ENCODE measurements around the gene CD22.

The CD22 gene

DNA sequence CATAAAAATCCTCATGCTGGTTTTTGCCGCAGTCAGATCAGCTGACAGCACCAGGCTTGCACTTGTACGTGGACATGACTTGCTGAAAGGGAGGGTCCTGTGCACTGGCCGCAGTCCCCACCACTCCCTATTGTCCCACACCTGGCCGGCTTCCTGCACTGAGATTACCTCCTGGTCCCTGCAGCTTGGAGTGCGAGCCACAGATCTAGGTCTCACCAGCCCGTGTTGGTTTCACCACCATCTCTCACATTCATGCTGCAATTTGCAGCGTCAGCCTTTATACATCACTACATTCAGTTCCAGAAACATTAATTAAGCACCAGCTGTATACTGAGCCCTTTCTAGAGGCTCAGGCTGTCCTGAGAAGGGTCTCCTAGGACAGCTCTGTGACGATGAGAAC lies 15.0 kb upstream of the CD22 start:
- no peak for DNase-seq (ENCODE audit: low read depth)

DNA sequence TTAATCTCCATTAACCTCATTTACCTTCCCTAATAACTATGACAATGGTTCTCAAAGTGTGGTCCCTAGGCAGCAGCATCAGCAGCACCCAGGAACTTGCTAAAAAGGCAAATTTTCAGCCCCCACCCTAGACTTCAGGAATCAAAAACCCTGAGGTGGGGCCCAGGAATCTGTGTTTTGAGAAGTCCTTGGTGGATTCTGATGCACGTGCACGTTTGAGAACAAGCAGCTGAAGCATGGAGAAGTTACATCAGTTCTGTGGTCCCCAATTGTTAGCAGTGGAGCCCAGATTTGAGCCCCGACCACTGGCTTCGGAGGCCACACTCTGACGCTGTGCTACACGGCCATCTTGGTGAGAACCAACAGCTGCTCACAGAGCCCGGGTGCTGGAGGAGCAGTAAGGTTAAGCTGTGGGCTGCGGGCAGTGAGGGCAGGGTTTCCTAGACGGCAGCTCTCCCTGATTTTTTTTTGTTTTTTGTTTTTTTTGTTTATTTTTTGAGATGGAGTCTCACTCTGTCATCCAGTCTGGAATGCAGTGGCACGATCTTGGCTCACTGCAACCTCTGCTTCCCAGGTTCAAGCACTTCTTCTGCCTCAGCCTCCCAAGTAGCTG lies 14.0 kb upstream of the CD22 start:
- no peak for DNase-seq (ENCODE audit: low read depth)

DNA sequence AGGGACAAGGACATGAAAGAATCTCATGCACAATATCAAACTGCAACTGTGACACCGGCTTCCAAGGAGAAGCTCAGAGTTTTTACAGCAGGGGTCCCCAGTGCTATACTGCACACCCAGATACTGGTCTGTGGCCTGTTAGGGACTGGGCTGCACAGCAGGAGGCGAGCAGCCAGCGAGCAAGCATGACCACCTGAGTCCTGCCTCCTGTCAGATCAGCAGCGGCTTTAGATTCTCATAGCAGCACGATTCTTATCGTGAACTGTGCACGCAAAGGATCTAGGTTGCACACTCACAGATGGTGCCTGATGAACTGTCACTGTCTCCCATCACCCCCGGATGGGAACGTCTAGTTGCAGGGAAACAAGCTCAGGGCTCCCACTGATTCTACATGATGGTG lies 13.1 kb upstream of the CD22 start:
- no peak for DNase-seq (ENCODE audit: low read depth)

DNA sequence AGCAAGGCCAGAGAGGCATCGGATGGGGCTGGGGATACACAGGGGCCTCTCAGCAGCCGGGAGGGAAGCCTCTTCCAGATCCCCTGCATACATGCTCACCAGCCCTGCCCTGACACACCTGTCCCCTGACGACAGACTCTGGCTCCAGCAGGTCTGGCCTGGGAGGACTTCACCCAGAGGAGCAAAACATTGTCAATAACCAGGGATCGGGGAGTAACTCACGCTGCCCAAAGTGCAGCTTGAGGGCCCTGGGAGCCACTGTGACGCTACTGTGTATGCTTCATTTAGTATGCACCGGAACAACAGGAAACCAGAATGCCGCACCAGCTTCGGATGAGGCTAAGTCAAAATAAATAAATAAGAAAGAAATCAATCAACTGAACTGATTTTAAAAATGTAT lies 12.4 kb upstream of the CD22 start:
- DNase-seq (ENCODE audit: low read depth): no peak

DNA sequence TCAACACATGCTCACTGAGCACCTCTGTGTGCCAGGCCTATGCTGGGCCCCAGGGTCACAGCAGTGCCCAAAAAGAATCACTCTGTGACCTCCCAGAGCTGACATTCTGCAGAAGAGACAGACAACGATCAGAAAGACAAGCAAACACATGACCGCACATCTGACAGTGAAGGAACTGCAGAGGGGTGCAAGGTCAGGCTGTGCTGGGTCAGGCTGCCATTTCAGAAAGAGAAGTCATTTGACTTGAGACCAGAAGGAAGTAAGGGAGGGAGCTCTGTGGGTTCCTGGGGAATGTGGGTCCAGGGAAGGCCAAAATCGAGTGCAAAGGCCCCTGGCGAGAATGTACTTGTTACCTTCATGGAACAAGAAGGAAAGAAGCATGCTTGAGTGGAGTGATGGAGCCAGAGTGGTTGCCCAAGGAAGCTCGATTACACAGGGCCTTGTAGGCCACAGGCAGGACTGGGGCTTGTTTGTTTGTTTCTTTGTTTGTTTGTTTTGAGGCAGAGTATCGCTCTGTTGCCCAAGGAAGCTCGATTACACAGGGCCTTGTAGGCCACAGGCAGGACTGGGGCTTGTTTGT lies 11.4 kb upstream of the CD22 start:
- DNase-seq (ENCODE audit: low read depth): no peak

DNA sequence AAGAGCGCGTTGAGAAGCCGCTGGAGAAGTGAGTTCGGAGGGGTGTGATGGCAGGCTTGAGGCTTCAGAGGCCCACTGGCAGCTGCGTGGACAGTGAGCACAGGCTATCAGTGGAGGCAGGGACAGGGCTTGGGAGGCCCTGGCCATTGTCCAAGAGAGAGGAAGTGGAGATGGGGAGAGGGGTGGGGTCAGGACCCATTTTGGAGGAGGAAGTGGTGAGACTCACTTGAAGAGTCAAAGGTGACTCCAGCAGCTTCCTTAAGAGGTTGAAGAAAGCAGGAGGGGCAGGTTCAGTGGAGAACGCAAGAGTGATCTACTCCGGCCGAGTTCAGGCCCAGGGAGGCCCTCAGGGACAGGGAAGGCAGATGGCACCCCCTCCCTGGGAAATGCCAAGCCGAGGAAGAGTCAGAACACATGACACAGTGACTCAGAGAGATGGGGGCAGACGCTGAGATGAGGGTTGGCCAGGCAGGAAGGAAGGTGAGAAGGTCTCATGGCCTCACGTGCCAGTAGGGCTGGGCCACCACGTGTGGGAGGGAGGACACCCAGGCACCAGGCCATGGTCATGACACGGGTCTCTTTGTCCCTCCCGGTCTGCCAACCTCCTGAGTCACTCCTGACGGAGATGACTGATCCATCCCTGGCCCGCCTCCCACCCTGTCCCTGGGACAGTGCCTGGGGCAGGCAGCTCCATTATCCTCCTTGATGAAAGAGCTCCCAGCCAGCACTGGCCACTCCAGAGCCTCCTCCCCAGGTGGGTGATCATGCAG lies 10.1 kb upstream of the CD22 start:
- no peak for DNase-seq (ENCODE audit: low read depth)

DNA sequence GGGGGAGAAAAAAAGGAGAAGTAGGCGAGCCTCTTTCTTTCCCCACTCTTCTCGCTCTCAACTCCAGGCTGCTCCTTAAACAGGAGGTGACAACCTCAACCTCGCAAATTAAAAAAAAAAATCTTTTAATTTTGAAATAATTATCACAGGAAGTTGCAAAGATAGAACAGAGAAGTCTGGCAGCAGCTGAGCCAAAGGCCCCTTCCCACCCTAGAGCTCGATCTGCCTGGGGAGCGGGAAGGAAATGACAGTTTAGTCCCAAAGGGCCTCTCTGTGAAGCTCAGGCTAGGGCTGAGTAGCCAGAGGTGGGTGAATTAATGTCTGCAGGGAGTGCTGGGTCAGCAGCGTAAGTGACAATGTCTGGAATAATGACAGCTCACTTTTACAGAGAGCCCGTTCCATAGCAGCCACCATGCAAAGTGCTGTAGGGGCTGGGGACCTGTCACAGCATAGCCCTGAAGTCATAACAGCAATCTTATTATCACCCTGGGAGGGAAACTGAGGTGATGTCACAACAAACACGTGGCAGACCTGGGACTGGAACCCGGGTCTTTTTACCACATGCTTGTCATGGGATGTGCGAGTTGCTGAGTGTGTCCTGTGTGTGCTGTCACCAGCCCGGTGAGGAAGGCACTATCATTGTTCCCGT lies 8.8 kb upstream of the CD22 start:
- no peak for DNase-seq (ENCODE audit: low read depth)

DNA sequence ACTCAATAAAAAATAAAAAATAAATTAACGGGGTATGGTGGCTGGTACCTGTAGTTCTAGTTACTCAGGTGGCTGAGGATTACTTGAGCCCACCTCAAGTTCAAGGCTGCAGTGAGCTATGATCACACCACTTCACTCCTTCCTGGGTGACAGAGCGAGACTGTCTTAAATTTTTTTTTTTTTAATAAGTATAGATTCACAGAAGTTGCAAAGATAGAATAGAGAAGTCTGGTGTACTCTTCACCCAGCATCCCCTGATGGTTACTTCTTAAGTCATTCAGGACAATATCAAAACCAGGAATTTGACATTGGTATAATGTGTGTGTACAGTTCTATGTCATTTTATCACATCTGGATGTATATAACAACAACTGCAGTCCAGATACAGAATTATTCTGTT lies 7.7 kb upstream of the CD22 start:
- no peak for DNase-seq (ENCODE audit: low read depth)

DNA sequence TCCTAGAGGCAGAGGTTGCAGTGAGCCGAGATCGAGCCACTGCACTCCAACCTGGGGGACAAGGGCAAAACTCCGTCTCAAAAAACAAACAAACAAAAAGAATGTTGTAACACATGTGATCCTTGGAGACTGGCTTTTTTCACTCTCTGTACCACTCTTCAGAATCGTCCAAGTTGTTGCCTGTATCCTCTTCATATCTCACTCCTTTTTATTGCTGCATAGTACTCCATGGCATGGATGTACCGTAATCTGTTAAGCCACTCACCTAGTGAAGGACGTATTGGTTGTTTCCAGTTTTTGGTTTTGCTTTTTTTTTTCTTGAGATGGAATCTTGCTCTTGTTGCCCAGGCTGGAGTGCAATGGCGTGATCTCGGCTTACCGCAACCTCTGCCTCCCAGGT lies 7.0 kb upstream of the CD22 start:
- DNase-seq (ENCODE audit: low read depth): no peak

DNA sequence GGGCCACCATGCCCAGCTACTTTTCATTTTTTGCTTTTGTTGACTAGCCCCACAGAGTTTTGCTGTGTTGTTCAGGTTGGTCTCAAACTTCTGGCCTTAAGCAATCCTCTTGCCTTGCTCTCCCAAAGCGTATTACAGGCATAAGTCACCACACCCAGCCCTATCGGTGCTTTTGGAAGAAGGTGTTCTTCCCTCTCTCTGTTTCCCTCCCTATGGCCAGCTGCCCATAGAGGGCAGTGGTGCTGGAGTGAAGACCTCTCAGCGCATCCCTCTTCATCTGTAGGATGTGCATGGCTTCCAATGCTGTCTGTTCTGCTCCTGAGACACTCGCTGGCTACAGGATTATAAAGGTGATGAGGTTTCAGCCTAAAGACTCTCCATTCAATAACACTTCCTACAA lies 1.3 kb upstream of the CD22 start:
- no peak for DNase-seq (ENCODE audit: low read depth)

DNA sequence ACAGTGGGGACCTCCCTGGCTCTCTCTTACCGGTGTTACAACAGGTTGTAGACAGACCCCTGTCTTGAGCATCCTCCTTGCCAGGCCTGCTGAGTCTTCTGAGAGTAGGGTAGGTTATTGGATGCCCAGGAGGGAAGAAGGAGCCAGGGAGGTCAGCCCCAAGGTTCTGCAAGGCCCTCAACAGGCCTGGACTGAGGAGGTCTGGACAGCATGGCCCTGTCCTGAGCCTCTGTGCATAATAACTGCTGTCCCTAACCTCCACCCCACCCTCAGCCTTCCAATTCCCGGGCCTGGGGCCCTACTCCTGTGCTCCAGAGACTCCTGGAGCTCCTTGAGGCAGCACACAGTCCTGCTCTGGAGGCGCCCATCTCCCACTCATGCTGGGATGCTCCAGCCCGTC lies 336 bp downstream of the CD22 start:
- no peak for DNase-seq (ENCODE audit: low read depth)

DNA sequence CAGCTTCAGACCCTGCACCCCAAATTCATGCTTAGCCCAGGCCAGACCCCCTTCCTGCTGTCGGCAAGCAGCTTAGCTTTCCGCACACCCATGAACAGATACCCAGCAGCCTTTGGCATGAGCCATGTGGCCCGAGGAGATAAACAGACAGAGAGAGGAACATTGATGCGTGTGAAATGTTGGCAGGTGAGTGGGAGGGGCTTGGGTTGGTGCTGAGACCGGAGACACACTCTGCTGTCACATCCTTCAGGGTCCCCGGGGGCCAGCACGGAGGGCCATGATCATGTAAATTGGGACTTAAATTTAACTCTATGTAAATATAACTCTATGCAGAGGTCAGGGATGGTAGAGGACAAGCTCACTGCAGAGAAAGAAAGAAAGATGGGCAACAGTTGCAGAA lies 1.5 kb downstream of the CD22 start:
- no peak for DNase-seq (ENCODE audit: low read depth)

DNA sequence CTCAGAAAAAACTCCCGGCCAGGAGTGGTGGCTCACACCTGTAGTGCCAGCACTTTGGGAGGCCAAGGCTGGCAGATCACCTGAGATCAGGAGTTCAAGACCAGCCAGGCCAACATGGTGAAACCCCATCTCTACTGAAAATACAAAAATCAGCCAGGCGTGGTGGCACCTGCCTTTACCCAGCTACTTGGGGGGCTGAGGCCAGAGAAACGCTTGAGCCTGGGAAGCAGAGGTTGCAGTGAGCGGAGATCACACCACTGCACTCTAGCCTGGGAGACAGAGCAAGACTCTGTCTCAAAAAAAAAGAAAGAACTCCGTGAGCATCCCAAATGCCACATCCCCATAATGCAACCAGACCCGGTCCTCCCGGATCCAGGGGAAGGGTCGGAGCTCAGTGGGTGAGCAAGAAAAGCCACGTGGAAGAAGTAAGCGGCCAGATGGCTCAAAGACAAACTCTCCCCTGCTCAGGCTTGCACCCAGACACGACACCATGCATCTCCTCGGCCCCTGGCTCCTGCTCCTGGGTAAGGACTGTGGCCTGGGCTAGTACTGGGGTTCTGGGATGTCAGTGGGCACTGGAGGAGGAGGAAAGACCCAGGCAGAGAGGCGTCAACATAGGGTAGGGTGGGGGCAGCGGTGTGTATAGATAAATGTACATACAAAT lies 2.7 kb downstream of the CD22 start:
- no peak for DNase-seq (ENCODE audit: low read depth)

DNA sequence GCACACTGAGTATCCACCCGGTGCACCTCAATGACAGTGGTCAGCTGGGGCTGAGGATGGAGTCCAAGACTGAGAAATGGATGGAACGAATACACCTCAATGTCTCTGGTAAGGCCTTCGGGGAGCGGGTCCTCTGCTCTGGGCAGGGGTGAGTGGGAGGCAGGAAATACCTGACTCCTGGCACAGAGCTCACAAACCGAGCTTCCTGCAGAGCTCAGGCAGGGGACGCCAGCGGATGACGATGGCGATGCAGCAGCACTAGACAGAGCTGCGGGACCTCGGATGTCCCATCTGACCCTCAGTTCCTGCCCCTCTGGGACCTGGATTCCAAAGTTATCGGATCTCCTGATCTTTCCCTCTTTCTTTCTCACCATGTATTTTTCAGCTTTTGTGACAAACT lies 3.8 kb downstream of the CD22 start:
- DNase-seq (ENCODE audit: low read depth): no peak

DNA sequence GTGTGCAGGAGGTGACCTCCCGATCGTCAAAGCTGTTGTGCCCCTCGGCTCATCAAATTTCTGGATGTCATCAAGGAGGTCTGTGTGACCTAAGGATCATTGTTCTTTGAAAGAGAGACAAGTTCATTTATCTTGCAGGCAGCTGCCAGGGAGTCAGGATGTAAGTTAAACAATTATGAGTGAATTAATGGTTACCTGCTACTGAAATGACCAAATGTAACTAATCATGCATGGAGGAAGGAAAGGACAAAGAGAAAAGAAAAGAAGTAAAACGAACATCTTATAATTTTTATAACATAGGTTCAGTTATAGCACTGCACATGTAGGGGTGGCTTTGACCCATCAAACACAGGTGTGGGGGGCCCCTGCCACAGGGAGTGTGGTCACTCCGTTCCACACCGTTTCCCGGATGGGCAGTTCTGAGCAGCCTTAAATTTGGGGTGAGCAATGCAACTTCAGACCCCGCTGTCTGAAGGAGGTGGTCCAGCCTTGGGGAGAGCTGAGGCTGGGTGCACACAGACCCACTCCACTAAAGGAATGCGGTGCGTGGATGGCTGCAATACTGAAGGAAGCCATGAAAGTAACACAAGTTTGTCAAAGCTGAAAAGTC lies 5.3 kb downstream of the CD22 start:
- no peak for DNase-seq (ENCODE audit: low read depth)

DNA sequence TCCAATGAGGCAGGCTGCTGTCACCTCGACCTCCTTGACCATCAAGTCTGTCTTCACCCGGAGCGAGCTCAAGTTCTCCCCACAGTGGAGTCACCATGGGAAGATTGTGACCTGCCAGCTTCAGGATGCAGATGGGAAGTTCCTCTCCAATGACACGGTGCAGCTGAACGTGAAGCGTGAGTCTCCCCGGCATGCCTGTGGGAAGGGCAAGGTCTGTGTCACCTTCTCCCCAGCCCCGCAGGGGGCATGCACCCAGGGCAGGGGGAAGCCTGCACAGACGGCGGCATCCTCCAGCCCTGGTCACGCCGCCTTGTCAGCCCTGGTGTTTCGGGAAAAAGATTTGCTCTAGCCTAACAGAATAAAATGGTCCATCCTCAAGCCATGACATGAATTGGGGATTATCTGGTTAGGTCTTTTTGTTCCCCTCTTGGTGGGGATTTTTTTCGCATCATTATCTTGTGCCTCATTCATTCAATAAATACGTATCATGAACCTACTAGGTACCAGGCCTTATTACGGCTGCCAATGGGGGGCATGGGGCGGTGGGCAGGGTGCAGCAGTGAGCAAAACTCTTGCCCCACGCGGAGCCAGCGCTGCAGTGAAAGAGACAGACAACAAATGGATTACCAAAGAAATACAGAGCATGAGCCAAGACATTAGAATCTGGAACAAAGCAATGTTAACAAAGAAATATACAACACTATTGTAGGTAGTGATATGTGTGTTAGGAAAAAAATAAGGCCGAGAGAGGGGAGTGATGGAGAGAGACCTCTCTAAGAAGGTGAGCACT lies 7.4 kb downstream of the CD22 start:
- no peak for DNase-seq (ENCODE audit: low read depth)

DNA sequence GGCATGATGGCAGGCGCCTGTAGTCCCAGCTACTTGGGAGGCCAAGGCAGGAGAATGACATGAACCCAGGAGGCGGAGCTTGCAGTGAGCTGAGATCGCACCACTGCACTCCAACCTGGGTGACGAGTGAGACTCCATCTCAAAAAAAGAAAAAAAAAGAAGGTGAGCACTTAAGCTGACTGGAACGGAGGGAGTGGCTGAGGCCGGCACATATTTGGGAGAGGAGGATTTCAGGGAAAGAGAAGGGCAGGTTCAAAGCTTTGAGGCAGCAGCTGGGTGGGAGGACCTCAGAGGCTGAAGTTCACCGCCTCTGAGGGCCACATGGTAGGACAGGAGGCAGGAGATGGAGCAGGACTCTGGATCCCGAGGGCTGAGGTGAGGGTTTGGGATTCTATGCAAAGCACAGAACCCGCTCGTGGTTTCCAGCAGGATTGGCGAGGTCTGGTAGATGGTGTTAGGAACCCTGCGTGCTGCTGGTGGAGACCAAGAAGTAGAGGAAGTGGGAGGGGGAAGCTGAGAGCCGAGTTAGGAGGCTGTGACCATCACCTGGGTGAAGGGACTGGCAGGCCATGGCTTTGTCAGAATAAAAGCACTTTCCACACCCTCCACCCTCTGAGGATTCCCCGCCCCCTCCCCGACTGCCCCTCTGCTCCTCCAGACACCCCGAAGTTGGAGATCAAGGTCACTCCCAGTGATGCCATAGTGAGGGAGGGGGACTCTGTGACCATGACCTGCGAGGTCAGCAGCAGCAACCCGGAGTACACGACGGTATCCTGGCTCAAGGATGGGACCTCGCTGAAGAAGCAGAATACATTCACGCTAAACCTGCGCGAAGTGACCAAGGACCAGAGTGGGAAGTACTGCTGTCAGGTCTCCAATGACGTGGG lies 8.4 kb downstream of the CD22 start:
- DNase-seq (ENCODE audit: low read depth): no peak

DNA sequence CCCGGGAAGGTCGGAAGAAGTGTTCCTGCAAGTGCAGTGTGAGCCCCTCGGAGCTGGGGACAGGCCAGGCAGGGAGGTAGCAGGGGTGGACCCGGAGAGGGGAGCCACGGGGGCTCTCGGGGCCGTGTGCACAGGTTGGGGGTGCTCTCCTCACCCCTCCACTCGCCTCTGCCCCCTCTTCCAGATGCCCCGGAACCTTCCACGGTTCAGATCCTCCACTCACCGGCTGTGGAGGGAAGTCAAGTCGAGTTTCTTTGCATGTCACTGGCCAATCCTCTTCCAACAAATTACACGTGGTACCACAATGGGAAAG lies 9.0 kb downstream of the CD22 start:
- DNase-seq (ENCODE audit: low read depth): no peak

DNA sequence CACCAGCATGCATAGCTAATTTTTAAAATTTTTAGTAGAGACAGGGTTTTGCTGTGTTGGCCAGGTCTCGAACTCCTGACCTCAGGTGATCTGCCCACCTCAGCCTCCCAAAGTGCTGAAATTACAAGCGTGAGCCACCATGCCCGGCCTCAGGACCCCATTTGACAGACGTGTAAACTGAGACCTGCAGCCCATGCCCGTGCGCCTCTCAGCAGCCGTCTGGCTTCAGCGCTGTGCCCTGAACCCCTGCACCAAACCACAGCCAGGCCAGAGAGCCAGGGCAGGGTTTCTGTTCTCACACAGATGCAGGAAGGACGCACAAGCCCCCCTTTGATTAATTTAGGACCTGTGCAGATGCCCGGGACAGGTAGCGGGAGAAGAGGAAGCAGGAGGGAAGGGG lies 11.4 kb downstream of the CD22 start:
- no peak for DNase-seq (ENCODE audit: low read depth)

DNA sequence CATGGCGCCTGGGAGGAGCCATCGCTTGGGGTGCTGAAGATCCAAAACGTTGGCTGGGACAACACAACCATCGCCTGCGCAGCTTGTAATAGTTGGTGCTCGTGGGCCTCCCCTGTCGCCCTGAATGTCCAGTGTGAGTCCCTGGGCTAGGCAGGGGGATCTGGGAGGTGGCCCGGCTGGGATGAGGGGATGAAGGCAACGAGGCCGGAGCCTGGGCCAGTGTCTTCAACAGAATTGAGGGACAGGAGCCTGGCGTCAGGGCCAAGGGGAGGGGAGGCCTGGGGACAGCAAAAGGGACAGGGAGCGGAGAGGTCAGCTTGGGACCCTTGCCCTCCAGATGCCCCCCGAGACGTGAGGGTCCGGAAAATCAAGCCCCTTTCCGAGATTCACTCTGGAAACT lies 12.0 kb downstream of the CD22 start:
- DNase-seq (ENCODE audit: low read depth): no peak
